AG09319 (cell line): ENCODE results near the gene UBE4A.
A peak's percentile ranks its signal among the peaks of the same experiment; 100 is the strongest.

Experiments
- DNase-seq: peaks from one replicate; pipeline ENCODE4 v3.0.0-alpha.2; 2010; ENCODE audit warnings: low read depth; ENCODE audit errors: extremely low read depth
- CTCF ChIP-seq: IDR thresholded peaks from 2 replicates; pipeline ENCODE4 v1.5.1; 2011; ENCODE audit warnings: low read depth, mild to moderate bottlenecking, inconsistent platforms, low read length, moderate library complexity

UBE4A gene

GRCh38 chr11:118342503-118343161 is 16.8 kb upstream of the UBE4A start, which contains the start of gene CD3D:
Gene CD3D, minus strand, starts transcription at chr11:118342705. Its CDS starts 98 bp downstream, at chr11:118342607.
- no peak for DNase-seq
- TF ChIP-seq CTCF: no peak

GRCh38 chr11:118343248-118343647 is 16.2 kb upstream of the UBE4A start:
- TF ChIP-seq CTCF: no peak
- no peak for DNase-seq

- DNase-seq: no peak
- no peak for TF ChIP-seq CTCF
Observed at GRCh38 chr11:118343981-118344515, 15.4 kb upstream of the UBE4A start, which contains the start of gene CD3G. Gene CD3G, plus strand, starts transcription at chr11:118344344. Its CDS starts 80 bp downstream, at chr11:118344424.

- DNase-seq: no peak
- TF ChIP-seq CTCF: no peak
Observed at GRCh38 chr11:118349475-118349874, 9.9 kb upstream of the UBE4A start.

GRCh38 chr11:118353084-118353710 is 6.2 kb upstream of the UBE4A start:
- DNase-seq: no peak
- peak; percentile 53 for TF ChIP-seq CTCF

- peak; percentile 32 for DNase-seq
- no peak for TF ChIP-seq CTCF
Observed at GRCh38 chr11:118358071-118358470, 1.3 kb upstream of the UBE4A start.

GRCh38 chr11:118364956-118365615 is 5.7 kb downstream of the UBE4A start:
- no peak for DNase-seq
- TF ChIP-seq CTCF: no peak
